HG03378 (cell line): Measurements from ENCODE around the gene FOSL2.

Experiments used
- ATAC-seq: cut with Tn5 transposase; IDR thresholded peaks from one replicate; pipeline ENCODE4 v1.9.1; 2021; ENCODE audit warnings: mild to moderate bottlenecking, moderate library complexity; ENCODE audit not compliant: unreplicated experiment

FOSL2 gene

DNA sequence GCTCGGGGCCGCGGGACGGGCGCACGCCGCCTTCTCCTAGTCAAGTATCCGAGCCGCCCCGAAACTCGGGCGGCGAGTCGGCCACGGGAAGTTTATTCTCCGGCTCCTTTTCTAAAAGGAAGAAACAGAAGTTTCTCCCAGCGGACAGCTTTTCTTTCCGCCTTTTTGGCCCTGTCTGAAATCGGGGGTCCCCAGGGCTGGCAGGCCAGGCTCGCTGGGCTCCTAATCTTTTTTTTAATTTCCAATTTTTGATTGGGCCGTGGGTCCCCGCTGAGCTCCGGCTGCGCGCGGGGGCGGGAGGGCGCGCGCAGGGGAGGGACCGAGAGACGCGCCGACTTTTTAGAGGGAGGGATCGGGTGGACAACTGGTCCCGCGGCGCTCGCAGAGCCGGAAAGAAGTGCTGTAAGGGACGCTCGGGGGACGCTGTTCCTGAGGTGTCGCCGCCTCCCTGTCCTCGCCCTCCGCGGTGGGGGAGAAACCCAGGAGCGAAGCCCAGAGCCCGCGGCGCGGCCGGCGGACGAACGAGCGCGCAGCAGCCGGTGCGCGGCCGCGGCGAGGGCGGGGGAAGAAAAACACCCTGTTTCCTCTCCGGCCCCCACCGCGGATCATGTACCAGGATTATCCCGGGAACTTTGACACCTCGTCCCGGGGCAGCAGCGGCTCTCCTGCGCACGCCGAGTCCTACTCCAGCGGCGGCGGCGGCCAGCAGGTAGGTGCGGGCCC lies 617 bp downstream of the FOSL2 start:
- ATAC-seq = no peak

DNA sequence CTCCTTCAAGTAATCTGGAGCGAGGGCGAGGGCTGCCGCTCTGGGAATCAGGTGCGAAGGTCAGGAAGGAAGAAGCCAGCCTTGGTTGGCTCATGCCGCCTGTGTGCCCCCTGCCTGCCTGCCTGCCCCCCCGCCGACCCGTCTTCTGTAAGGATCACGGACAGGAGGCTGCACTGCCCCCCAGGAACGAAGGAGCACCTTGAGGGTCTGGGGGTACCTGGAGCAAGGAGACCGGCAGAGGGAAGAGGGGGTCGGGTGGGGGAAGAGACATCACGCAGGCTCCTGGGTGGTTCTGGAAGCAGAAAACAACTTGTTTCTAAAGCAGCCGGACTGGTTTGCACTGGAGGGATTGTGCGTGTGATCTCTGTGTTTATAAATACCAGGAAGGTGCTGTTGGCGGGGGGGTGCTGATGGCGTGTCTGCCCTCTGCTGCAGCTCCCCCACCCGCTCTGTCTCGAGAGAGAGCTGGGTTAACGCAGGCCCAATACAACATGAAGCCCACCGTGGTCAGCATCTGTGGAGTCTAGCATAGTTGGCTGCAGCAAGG lies 1.7 kb downstream of the FOSL2 start:
- ATAC-seq = no peak

DNA sequence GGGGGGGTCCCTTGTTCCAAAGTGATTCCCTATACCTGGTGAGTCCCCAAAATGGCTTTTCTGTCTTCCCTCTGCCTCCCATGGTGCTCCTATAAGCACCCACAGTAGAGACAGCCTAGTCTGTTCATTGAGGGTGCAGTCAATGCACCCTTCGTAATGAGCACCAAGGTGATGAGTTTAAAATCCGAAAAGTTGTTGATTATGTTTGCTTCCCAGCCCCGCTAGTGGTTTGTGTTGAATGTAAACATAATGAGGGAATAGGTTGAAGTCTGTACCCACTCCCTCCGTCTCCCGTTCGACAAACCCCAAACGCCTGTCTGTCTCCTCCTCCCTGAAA lies 2.3 kb downstream of the FOSL2 start:
- no peak for ATAC-seq

DNA sequence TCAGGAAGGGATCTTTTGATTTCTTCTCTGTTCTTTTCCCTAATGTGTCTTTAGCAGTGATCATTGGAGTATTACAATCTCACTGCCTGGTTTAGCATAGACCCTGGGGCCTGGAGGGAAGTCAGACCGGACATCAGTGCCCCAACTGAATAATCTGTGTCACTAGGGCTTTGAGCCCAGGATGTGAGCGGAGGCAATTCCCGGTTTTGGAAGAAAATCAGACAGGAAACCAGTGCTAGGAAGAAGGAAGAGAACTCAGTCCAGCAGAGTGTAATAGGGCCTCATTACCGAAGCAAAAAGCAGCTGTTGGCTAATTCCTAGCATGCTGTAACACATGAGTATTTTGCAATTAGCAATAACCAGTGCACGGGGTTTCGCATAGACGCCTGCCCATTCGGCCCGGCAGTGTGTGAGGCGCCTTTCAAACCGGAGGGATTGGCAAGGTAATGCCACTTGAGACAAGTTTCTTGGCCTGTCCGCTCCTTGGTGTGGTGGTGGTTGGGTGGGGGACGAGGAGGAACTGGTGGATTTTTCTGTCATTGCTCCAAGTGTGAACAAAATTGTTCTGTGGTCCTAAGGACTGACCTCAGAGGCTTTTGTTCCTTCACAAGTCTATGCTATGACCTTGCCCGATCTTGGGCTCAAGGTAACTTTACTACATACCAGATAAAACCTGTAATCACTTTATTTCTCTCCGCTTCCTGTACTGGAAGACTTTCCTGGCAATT lies 2.8 kb downstream of the FOSL2 start:
- no peak for ATAC-seq

DNA sequence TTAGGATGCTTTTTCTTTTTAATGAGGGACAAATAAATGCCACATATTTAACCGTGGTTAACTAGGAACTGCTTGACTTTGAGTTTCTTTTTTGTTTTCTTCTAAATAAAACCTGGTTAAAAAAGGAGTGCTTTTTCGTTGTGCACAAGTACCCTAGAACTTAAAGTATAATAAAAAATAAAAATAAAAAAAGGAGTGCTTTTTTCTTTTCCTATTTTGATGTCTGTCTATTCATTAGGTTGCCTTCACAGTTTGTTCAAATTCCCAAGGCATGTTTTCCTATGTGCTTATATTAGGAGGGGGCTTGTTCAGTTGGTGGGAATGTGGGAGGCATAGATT lies 4.4 kb downstream of the FOSL2 start:
- ATAC-seq = no peak

DNA sequence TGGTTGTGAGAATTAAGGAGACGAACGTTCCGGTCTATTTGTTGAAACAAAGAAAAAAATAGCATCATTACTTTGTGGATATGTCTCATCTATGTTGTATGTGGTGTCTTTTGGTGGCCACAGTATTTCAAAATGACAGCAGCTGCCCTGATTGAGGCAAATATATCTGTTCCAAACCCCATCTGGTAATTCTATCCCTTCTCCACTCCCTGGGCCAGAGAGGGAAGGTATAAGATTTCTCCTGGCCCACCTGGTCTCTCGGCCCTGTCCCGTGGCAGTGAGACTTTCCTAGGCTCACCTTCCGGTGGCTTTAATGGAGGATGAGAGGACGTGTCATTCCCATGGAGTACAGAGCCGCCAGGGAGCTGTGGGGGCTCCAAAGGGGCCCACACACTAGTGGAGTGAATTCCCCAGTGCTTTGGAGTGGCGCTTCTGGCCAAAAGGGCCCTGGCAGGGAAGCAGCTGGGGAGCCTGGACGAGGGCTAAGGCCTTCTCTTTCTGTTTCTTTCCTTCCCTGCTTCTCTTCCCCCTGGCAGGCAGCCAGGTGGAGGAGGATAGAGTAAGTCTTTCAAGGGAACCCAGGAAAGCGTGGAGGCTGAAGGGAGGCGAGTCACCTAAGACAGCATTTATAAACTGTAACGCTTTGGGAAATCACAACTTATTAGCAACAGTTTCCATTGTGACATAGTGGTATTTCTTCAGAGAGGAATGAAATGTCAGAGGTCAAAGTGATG lies 5.6 kb downstream of the FOSL2 start:
- ATAC-seq = no peak

DNA sequence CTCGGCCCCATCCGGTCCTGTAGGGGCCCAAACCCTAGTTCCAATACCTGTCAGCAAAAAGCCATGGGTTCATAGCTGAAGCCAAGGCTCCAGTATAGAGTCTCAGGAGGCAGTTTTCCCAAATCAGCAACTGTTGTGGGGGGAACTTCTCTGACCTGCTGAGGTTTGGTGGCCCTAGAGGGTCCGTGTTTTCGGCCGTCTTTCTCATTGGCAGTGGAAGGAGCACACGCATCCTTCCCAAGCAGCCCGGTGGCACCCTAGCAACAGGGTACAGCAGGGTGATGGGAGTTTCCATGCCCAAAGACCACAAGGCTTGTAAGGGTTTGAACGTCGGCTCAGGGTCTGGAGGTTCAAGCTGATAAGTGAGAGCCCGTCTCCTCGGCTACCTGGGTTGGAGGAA lies 6.6 kb downstream of the FOSL2 start:
- no peak for ATAC-seq

DNA sequence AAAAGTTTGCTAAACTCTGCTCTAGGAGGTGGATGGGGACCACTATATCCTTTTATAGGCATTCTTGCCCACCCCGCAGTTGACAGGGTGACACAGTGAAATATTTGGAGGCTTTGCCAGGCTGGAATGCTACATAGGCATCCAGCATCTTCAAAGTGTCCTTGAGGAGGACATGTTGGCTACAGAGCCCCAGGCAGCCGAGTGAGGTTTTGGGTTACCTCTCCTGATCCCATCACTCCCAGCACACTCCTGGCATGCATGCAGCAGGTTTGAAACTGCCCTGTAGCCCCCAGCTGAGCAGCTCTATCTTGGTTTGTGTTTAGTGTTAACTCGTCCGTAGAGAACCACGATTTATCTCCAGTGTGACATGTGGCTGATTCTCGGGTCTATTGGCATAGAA lies 7.3 kb downstream of the FOSL2 start:
- ATAC-seq = no peak

DNA sequence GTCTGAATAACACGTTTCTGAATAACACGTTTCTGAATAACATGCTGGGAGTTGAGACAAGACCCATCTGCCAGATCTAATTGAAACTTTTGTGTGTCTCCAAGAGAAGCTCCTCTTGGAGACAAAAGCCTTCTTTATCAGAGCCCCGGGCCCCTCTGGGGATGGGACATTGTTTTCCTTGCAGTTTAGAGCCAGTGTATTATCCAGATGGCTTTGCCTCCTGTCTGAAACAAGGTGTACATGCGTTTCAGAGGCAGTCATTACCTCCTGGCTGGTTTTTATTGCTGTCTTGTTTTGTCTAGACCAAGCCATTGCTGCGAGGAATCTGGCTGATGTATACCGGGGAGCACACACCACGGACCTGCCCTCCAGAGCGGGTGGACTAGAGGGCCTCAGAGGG lies 7.8 kb downstream of the FOSL2 start:
- ATAC-seq = no peak

DNA sequence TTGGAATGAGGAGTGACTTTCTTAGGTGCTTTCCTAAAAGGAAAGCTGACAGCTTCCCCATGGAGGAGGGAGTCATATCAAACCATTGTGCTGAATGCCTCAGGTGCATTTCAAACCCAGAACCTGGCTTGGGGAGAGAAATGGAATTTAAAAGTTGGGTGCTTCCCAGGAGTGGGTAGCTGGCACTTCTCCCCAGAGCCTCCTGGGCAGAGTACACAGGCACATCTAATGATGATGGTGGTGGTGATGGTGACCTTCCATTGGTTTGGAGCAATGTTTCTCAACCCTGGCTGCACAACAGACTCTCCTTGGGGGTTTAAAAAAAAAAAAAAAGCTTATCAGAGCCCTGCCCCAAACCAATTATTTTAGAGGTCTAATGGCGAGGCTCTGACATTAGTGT lies 8.3 kb downstream of the FOSL2 start:
- ATAC-seq = no peak

DNA sequence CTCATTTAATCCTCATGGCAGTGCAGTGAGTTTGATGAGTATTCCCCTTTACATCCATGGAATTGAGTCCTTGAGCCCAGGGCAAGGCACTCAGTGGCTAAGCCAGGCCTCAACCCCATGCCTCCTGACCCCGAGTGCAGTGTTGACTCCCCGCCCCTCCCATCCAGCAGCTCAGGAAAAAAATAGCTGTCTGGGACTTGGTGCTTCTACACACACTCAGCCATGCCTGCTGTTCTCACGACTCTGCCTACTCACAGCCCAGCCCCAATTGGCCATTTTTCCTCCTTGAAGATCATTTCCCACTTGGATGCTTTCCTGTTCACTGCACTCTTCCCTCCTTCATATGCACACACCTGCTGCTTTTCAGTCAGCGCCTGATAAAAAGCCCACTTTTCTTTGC lies 8.8 kb downstream of the FOSL2 start:
- ATAC-seq = no peak

DNA sequence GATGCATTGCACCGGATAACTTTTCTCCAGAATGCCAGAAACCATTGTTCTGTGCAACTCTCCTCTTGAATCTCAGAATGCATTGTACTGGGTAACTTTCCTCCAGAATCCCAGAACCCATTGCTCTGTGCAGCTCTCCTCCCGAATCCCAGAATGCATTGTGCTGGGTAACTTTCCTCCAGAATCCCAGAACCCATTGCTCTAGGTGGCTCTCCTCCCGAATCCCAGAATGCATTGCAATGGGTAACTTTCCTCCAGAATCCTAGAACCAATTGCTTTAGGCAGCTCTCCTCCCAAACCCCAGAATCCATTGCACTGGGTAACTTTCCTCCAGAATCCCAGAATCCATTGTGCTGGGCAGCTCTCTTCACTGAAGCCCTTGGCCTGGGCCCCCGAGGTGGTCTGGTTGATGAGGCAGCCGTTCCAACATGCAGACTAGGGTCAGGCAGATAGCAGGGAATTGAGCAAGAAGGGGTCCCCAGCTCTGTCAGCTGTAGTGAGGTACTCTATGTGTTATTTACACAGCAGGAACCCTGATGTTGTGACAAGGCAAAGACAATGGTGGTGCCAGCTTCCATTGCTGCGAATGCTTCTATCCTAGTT lies 9.4 kb downstream of the FOSL2 start:
- no peak for ATAC-seq

DNA sequence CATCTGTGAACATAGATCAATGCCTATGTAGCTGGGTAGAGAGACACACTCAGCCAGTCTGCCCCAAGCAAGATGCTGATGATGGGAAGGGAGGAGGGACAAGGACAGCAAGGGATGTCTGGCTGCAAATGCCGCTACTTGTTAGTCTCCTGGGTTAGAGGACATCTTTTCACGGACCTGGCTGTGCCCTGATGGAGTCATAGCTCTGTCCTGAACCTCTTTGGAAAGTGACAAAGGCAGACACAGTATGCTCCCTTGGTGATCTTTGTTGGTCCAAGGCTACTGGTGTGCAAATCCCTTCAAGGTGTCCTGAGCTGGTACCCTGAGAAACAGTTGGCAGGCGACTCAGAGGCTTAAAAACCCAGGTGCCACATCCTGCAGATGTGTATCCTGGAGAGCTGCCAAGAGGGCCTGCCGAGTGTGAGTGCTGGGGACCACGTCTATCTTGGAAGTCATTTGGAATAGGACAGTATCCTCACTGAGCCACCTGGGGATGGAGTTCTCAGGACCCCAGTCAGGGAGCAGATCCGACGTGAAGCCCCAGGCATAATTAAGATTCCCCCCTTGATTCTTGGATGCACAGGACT lies 10.8 kb downstream of the FOSL2 start:
- no peak for ATAC-seq

DNA sequence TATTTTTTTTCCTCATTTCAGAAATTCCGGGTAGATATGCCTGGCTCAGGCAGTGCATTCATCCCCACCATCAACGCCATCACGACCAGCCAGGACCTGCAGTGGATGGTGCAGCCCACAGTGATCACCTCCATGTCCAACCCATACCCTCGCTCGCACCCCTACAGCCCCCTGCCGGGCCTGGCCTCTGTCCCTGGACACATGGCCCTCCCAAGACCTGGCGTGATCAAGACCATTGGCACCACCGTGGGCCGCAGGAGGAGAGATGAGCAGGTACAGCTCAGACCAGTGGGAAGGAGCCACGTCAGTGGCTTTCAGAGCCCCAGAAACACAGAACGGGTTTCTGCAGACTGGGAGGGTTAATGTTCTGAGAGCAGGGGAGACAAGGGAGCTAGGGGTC lies 11.4 kb downstream of the FOSL2 start:
- no peak for ATAC-seq

DNA sequence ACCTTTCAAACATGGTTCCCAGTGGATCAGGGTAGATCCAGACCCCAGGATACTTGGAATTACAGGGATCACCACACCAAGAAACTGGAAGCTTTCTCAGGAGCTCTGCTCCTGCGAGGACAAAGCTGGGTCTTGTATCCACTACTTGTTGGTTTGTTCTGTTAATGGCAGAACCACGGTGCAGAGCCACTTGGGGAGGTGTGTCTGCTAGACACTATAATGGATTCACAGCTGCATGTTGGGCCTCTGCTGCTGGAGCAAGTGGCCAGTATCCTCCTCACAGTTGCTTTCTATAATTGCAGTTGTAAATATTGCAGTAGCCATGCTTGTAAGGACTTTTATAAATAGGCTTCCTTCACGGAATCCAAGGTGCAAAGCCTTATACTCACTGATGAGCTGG lies 12.9 kb downstream of the FOSL2 start:
- no peak for ATAC-seq

DNA sequence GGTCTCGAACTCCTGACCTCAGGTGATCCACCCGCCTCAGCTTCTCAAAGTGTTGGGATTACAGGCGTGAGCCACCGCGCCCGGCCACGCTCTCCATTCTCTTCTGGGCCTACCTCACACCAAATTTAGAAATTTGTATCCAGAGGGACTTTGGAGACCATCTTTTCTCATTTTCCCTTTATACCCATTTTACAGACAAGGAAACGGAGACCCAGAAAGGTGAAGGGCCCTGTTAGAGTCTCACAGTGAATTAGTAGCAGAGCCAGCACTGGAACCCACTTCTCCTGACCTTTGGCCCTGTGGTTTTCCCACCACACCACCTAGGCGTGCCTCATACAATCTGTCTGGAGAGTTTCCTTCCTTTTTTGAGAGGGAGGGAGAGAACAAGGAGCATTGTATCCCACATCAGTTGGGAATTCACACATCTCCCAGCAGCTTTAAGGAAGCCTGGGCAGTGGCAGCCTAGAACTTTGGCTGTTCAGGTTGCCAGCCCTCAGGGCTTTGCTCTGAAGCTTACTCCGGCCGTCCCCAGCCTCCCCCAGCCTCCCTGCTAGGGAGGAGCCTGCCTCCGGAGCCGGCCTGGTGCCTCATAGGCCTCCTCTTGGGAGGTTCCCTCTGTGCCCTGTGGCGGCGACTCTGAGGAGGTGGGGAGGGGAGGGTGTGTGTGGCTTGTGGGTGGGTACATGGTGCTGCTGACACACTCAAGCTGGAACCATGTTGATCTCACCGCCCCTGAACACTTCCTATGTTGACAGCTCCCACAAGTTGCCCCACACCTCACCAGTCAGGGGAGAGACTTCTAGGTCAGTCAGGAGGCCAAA lies 13.8 kb downstream of the FOSL2 start:
- no peak for ATAC-seq

DNA sequence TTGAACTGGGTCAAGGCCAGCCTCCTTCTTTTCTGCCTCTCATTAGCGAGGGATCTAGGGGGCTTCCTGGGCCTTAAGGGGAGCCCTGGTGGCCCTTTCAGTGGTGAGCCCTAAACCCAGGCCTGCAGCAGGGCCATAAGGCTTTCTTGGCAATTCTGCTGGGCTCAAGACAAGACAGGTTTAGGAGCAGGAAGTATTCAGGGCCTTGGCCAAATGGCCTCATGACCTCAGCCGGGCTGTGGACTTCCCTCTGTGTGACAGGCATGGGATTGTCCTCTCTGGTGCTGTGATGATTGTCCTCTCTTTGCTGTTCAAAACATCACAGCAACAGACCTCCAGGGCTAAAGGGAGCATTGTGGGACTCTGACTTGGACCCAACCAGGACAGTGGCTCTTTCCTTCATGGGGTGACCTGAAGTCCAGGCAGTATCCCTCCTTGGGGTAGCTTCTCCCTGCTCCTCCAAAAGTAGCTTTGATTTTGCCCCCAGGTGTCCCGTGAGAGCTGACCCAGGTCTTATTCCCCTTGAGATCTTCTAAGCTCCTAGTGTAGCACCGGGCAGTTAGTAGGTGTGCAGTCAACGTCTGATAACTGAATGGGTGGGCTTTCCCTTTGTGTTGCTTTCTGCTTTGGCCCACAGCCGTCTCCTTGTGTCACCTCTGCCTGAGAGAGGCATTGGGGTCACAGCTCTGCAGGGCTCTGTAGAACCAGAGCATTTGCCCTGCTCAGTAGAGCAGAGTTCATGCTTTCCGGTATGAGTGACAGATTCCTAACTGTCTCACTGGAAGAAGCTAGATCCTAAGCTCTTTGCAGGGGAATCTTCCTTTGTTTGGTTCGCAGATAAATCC lies 14.7 kb downstream of the FOSL2 start:
- no peak for ATAC-seq

DNA sequence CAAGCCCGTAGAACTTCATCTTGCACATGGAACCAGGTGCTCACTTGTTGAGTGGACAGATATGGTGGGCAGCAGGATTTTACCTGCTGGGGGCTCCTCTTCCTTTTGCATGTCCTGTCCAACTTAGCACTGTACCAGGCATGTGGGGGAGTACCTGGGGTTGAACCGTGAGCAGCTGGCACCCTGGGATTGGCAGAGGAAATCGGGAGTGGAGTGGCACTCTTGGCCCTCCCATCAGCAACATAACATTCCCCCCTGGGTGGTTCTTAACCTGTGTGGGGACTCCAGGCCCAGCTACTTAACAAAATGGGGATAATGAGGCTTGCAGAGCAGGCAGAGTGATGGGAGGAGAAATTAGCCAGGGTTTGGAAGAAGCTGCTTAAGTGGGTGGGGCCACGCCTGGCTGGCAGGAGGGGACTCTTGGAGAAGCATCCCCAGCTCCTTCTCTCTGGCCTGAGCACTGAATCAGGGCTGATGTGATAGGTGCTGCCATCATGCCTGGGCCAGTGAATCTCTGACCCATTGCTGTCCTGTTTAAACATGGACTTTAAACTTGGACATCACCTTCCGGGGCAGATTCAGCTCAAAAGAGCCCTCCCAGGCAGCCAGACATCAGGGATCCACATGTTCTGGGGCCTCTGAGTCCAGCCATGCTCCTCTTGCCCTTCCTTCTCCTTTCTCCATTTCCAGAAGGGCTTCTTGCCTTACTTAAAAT lies 15.5 kb downstream of the FOSL2 start:
- ATAC-seq = no peak
